Measurements from ENCODE around the gene SPX. TPM values are rescaled to one million over a fixed set of nuclear protein-coding genes. Genes with fewer than 3 reads are reported as not detected.

Gene SPX
- total RNA-seq, 4 donors from 2014 or later: 0.40 to 1.2 (median 0.66) TPM

GRCh38 chr12:21518451-21518850 lies 7.6 kb upstream of the SPX start:
- intact Hi-C loops (cut with DNase I): no loop called here
- WGBS: 89% methylated on average over 3 of the region's 3 CpGs
- TF ChIP-seq POLR2A (IDR thresholded peaks at IDR 0.05; ENCODE audit: low read depth) (no peak), EP300 (IDR thresholded peaks at IDR 0.05) (no peak), POLR2AphosphoS5 (IDR thresholded peaks at IDR 0.05) (no peak)
- TF ChIP-seq, protein P1, sequence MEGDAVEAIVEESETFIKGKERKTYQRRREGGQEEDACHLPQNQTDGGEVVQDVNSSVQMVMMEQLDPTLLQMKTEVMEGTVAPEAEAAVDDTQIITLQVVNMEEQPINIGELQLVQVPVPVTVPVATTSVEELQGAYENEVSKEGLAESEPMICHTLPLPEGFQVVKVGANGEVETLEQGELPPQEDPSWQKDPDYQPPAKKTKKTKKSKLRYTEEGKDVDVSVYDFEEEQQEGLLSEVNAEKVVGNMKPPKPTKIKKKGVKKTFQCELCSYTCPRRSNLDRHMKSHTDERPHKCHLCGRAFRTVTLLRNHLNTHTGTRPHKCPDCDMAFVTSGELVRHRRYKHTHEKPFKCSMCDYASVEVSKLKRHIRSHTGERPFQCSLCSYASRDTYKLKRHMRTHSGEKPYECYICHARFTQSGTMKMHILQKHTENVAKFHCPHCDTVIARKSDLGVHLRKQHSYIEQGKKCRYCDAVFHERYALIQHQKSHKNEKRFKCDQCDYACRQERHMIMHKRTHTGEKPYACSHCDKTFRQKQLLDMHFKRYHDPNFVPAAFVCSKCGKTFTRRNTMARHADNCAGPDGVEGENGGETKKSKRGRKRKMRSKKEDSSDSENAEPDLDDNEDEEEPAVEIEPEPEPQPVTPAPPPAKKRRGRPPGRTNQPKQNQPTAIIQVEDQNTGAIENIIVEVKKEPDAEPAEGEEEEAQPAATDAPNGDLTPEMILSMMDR (IDR thresholded peaks at IDR 0.05): no peak

DNA sequence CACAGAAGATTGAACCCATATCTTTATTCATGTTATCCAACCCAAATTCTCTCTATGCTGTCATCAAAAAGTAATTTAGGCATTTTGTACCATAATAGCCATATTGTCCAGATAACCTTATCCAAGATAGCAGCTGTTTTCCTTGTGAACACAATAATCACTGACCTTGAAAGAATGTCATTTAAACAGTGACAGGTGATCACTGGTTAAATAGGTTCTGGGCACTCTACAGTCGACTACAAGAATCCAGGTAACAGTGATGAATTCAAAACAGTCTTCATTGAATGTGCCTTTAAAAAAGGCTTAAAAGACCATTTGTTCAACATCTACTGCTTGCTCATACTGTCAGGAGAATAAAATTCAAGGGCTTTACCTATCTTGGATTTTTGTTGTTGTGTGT lies 4.6 kb upstream of the SPX start:
- 63% methylated on average over 1 of the region's 1 CpG for WGBS
- Histone ChIP-seq H3K4me1 (no peaks in the 10 kb centered on the region), H3K4me3 (no peak overlapping the region), H3K27ac (replicated peaks in 1 of 4) (no peak overlapping the region), H3K27me3 (no peaks in the 10 kb centered on the region), H3K9me3 (no peaks in the 10 kb centered on the region), H3K36me3 (peaks cover 0 to 9% (median 4%) of the 10 kb centered on the region in 4 donors)
- intact Hi-C loops (cut with DNase I): no loop called here
- no peak for DNase-seq (ENCODE audit: extremely low spot score)
- TF ChIP-seq POLR2AphosphoS5 (IDR thresholded peaks at IDR 0.05) (no peak), POLR2A (IDR thresholded peaks at IDR 0.05; ENCODE audit: low read depth) (no peak), EP300 (IDR thresholded peaks at IDR 0.05) (no peak)
- TF ChIP-seq, protein P1 (IDR thresholded peaks at IDR 0.05): no peak

More at GRCh38 chr12:21518451-21518850, 7.6 kb upstream of the SPX start:
- Histone ChIP-seq H3K4me1 (no peaks in the 10 kb centered on the region), H3K9me3 (no peaks in the 10 kb centered on the region), H3K27me3 (no peaks in the 10 kb centered on the region), H3K27ac (replicated peaks in 1 of 4) (no peak overlapping the region), H3K4me3 (no peak overlapping the region), H3K36me3 (peaks cover 11 to 39% (median 22%) of the 10 kb centered on the region in 4 donors)
- DNase-seq (ENCODE audit: extremely low spot score): no peak

- Histone ChIP-seq H3K4me3 (no peak overlapping the region), H3K9me3 (no peaks in the 10 kb centered on the region), H3K27ac (replicated peaks in 1 of 4) (no peak overlapping the region), H3K36me3 (no peaks in the 10 kb centered on the region), H3K27me3 (no peaks in the 10 kb centered on the region), H3K4me1 (peaks cover 3 to 14% (median 13%) of the 10 kb centered on the region in 4 donors)
- no peak for DNase-seq (ENCODE audit: extremely low spot score)
- TF ChIP-seq POLR2AphosphoS5 (IDR thresholded peaks at IDR 0.05) (no peak), POLR2A (IDR thresholded peaks at IDR 0.05; ENCODE audit: low read depth) (no peak), EP300 (IDR thresholded peaks at IDR 0.05) (no peak)
- TF ChIP-seq, protein P1 (IDR thresholded peaks at IDR 0.05): no peak
- intact Hi-C loops (cut with DNase I): no loop called here
Measured at GRCh38 chr12:21523148-21523547, 2.9 kb upstream of the SPX start.

GRCh38 chr12:21526721-21527345 lies 737 bp downstream of the SPX start:
- DNase-seq (ENCODE audit: extremely low spot score): no peak
- Histone ChIP-seq H3K4me1 (peaks cover 11 to 33% (median 30%) of the 10 kb centered on the region in 4 donors), H3K4me3 (peak overlapping the region; percentile 62 to 75 (median 68)), H3K27me3 (no peaks in the 10 kb centered on the region), H3K27ac (replicated peaks in 1 of 4) (peak overlapping the region in 2 of 4 donors; percentile 64 to 65), H3K9me3 (no peaks in the 10 kb centered on the region), H3K36me3 (no peaks in the 10 kb centered on the region)
- no peak for TF ChIP-seq POLR2A (IDR thresholded peaks at IDR 0.05; ENCODE audit: low read depth)
- TF ChIP-seq EP300 (IDR thresholded peaks at IDR 0.05): no peak
- TF ChIP-seq POLR2AphosphoS5 (IDR thresholded peaks at IDR 0.05): no peak
- TF ChIP-seq, protein P1 (IDR thresholded peaks at IDR 0.05): no peak
- WGBS: 54% methylated on average over 12 of the region's 12 CpGs
- intact Hi-C loops (cut with DNase I): no loop called here
